GM04504 (cell line): ENCODE data around the gene TMEM86A.

ENCODE experiments used
- DNase-seq: peaks from one replicate; pipeline ENCODE4 v3.0.0-alpha.2; 2012; ENCODE audit warnings: low read depth

Gene TMEM86A

DNA sequence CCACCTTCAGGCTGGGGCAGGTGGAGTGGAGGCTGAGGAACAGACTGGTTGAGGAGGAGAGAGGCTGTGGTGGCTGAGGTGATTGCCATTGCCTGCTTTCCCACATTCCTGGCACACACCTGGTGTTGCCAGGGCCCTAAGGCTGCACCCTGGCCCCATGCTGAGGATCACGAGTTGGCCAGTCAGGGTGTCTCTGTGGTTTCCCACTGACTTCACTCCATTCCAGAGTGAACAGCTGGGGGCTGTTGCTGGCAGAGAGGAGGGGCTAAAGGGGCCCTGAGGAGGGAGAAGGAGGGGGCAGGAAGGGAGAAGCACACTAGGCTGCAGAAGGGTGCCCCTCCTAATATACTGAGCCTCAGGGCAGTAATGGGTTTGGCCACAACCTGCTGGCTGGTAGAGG is 1.8 kb downstream of the TMEM86A start:
- no peak for DNase-seq

DNA sequence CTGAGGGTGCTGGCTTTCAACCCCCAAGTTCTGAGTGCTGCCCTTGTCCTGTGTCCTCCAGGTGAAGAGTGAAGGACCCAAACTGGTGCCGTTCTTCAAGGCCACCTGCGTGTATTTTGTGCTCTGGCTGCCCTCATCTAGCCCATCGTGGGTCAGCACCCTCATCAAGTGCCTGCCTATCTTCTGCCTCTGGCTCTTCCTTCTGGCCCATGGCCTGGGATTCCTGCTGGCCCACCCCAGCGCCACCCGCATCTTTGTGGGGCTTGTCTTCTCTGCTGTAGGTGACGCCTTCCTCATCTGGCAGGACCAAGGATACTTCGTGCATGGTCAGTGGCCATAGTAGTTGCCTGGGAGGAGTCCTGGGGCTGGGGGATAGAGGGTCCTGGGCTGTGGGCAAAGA is 2.3 kb downstream of the TMEM86A start:
- DNase-seq: no peak

DNA sequence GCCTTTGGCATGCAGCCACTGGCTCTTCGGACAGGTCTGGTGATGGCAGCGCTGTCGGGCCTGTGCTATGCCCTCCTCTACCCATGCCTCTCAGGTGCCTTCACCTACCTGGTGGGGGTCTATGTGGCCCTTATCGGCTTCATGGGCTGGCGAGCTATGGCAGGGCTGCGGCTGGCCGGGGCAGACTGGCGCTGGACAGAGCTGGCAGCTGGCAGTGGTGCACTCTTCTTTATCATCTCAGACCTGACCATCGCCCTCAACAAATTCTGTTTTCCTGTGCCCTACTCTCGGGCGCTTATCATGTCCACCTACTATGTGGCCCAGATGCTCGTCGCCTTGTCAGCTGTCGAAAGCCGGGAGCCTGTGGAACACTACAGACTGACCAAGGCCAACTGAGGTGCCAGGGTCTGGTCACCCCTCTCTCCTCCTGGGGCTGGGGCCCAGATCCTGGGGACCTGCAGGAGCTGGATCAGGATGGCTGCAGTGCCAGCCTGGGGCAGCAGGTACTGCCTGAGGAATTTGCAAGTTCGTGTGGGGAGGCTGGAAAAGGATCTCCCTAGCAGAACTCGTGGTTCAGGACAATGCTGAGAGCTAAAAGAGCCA is 3.1 kb downstream of the TMEM86A start:
- DNase-seq: no peak

DNA sequence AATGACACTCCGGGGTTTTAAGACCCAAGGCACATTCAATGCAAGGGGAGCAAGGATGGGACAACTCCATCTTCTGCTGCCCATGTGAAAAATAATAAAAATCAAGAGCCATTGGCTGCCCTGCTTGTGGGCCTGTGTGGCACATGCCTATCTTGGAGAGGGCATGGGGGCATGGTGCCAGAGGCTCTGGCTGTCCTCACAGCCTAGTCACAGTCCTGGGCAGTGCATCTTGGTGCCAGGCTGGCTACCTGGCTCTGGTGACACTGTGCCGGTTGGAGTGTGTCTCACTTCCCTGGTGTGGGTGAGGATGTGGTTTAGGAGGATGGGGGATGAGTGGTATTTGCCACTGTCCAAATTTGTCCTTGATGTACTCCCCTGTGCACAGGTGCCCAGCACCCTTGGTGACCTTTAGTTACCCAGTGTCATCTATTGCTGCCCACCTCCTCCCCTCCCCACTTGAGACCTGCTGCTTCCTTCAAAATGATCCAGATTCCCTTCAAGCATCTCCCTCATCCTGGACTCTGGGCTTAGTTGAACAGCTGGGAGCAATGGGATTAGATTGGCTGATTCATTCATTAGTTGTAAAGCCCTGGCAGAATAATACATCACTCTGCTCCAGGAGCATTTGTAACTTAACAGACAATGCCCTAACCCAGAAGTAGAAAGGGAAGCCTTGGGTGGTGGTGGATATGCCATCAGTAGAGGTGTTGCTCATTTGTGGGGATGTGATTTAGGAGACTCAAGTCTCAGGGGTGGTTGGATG is 4.6 kb downstream of the TMEM86A start:
- DNase-seq: no peak

DNA sequence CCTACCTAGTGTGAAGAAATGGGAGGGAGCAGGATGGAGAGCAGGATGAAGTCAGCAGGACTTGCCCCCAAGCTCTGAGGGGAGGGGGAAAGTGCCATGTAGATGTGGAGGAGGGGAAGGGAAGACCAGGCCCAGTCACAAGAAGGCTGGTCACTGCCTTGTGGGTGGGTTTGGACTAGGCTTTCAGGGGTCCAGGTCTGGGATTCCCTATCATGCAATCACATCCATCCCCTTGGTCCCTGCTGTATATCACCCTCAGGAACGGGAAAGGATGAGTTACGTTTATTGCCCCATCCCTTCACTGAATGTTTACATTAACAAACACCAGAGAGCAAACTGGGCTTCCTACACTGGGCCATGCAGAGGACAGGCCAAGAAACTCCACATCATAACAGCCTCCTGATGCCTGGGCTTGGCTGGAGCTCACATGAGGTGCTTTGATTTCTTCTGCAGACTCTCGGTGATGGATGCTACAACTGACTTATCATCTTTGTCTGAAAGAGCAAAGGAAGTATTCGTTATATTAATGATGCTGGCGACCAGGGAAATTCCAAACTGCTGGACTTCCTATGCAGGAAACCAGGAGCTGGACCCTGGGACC is 5.6 kb downstream of the TMEM86A start:
- no peak for DNase-seq

DNA sequence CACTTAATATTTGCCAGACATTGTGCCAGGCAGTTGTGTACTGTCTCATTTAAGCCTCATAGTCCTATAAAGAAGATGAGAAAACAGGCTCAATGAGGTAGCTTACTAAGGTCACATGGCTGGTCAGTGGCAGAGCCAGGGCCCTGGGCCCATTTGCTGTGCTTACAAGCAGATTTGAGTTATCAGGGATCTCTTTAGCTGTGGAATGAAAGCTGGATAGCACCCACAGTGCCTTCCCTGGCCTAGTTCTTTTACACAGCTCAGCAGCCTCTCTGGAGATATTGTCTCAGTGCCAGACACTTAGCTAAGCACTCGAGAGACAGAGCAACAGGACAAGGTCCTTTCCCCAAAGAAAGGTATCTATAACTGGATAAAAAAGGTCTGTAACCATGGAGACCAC is 6.1 kb downstream of the TMEM86A start:
- no peak for DNase-seq

DNA sequence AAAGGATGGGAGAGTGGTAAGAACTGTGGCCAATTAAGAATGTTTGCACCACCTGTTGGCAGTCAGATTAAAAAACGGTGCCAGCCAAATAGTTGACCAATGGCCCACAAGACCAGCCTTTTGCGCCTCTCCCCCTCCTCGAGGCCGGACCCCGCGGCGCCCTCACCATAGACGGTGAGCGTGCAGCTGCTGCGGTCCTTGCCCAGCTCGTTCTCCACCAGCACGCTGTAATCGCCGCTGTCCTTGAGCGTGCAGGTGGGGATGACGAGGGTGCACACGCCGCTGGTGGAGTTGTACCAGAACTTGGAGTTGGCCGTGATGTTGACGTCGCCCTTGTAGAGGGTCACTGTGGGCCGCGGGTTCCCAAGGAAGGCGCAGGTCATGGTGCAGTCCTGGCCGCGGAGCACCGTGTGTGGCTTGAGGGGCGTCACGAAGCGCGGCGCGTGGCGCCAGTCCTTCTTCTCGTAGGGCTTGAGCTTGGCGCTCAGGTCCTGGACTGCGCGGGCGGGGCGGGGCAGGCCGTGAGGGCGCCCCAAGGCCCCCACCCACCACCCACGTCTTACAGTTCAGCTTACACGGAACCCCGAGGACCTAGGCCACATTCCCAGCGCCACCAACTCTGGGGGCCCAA is 7.2 kb downstream of the TMEM86A start:
- DNase-seq: no peak

DNA sequence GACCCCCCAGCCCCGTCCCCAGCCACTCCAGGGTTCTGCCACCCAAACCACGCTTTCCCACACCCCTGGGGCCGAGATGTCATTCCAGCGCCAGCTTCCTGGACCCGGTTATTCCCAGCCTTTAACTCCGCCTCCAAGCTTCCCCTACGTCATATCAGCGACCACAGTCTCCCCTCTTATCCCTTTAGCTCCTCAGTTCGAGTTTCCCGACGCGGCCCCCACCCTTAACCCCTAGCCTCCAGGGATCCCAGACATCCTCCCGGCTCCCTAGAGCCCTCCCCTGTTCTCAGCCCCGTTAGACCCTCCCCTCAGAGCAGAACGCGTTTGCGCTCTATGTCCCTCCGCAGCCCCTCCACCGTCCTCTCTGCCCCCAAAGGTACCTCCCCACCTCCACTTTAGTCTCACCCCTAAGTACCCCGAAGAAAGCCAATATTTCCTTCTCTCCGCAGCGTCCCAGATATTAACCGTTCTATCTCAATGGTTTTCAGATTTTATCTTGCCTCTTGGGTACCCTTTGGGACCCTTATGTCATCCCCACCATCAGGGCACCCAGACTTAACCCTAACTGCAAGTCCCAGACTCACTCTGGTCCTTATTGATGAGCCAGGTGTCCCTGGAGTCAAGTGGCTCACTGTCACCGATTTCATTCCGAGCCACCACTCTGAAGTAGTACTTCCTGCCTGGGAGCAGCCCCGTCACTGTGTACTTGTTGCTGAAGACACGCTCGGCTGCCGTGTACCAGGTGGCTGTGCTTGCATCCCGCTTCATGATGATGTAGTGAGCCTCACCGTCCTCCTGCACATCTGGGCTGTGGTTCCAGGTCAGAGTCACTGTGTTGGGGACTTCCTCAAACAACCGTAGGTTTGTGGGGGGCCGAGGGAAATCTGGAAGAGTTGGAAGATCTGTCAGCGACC is 8.0 kb downstream of the TMEM86A start:
- no peak for DNase-seq

DNA sequence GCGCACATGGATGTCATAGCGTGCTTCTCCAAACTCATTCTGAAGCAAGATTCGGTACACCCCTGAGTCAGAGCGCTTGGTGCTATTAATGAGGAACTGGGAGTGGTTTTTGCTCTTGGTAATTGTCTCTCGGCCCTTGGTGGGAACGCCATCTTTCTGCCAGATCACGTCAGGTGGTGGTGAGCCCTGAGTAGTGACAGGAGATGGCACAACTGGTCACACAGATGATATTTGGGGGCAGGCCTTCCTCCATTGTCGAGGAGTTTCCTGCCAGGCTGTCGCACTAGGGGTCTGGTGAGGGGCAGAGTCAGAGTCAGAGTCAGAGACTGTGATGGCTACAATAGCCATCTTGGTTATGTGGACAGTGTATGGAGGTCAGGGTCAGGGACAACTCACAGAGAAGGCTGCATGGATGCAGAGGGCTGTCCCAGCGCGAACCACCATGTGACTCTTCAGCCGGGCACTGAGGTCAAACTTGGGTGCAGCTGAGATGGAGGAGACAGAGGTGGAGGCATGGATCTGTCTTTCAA is 9.3 kb downstream of the TMEM86A start:
- DNase-seq: no peak

DNA sequence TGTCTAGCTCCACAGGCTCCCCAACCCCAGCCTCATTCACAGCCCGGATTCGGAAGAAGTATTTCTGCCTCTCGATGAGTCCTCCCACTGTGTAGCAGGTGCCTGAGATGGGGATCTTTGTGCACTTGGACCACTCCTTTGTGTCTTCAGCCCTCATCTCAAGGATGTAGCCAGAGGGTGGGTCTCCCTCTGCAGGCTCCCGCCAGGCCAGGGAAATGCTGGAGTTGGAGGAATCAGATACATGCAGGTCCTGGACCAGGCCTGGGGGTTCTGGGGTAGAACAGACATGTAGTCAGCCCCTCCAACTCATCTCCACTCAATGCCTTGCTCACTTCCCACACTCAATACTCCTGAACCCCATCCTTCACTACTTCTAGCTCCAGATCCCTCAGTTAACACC is 10.8 kb downstream of the TMEM86A start:
- DNase-seq: no peak

DNA sequence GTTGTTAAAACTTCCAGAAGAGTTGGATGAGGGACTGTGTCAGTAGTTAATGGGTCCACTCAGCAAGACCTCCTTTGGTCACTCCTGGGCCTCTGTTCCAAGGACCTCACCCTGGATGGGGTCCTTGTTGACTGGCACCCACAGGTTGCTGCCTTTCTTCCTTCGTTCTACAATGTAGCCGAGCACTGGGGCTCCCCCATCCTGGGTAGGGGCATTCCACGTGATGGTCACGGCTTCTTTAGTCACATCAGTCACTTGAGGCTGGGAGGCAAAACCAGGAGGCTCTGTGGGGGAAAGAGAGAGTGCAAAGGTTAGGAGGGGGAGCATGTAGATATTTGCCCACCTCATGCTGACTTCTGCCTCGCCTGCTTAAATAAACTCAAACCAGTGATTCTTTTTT is 12.0 kb downstream of the TMEM86A start:
- no peak for DNase-seq

DNA sequence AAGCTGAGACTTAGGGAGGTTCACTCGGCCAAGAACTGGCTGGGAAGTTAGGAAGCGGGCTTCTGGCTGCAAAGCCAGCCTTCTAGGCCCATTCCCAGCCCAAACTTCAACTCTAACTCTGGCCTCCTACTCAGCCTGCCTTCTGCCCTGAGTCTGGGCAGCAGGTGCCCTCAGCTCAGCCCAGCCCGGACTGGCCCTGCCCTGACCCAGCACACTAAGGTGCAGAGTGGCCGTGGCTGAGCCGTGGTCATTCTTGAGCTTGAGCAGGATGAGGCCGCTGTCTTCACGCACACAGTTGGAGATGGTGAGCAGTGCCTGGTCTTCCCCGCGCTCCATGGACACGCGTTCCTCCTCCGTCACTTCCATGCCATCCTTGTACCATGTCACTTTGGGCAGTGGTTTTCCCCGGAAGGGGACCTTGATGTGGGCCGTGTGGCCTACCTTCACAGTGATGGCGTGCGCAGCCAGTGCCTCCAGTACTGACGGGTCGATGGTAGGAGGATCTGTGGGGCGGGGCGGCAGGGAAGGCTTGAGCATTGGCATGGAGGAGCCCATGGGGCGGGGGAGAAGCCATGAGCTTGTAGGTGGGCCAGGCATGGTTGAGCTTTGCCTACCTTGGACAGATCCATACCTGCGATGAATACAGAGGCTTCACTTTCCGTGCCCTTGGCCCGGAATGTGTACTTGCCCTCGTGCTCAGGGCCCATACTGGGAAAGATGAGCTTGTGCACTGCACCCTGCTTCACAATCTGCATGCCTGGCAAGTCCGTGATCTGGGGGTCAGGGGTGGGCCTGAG is 15.3 kb downstream of the TMEM86A start:
- DNase-seq: no peak

DNA sequence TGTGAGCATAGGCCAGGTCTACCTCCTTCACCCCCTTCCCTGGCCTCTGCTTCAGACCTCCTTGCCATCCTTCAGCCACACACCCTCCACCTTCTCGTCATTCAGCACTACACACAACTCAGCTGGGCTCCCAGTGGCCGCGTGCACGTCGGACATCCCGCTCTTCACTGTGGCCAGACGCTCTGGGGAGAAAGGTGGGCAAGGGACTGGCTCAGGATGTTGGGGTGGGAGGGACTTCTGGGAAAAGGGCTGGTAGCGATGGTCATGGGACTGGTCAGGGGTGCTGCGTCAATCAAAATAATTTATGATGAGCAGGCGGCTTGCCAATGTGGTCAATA is 15.8 kb downstream of the TMEM86A start:
- no peak for DNase-seq

DNA sequence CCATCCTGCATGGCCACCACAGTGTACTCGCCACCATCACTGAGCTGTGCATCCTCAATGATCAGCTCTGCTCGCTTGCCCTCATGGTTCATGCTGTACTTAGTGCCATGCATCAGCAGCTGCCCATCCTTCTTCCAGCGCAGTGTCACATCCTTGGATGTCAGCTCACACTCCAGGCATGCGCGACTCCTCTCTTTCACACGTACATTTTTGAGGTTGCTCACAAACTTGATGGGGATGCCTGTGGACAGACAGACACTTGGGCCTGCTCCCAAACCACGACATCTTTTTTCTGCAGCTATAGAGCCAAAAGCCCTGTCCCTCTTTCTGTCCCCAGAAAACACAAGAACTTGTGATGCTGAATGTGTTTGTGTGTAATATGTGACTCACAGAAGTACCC is 16.9 kb downstream of the TMEM86A start:
- DNase-seq: no peak

DNA sequence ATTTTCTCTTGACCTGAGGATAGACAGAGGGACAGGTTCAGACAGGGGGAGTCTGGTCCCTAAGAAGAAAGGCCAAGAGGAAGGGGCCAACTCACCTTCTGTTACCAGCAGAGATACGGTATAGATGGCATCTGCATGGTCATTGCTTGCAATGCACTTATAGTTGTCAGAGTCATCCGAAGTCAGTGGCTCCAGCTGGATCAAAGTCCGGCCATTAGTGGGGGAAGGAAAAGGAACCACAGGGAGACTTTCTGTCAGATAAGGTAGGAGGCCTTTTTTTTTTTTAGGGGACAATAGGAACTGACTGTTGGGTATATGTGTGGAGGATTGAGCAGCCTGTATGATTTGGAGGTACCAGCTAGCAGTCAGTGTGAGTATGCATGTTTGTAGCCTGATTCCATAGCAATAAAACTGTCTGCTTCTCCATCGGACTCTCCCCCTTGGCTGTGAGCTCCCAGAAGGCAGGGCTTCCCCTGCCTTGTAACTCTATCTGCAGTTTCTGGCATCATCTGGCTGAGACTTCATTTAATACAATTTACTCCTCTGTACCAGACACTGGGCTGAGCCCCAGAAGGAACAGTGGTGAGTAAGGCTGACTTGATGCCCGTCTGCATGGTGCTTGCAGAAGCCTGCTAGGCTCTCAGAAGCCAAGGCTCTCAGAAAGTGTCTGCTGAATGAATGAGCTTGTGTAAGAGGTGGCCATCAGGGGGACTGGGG is 21.7 kb downstream of the TMEM86A start:
- DNase-seq: no peak

DNA sequence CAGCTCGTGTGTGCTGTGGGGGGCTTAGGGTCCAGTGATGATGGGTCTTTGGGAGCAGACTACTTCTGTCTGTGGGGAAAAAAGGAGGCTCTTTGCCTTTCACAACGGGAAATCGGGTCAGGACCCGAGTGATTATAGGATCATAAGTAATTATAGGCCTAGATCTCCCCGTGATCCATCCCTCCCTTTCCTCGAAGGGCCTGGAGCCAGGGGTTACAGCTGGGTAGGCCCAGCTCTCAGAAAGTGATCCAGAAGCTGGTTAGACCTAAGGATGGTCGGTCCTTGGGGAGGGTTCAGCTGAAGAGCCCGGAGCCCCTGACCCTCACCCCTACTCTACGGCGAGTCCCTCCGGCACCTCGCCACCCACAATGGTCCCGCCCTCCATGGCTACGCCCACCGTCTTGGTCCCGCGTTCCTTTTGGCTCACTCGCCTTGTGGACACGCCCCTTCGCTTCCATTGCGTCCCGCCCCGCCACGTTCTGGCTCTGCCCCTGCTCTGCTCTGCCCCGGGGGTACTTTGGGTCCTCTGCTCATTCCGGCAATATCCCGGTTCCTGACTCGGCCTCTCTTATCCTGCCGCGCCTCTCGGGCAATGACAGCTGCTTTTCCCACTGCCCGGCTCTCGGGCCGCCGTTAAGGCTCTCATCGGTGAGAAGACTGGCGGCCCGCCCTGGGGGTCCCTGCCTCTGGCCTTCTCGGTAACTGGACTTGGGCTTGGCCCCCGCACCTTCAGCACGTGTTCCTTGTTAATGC is 22.4 kb downstream of the TMEM86A start:
- no peak for DNase-seq

DNA sequence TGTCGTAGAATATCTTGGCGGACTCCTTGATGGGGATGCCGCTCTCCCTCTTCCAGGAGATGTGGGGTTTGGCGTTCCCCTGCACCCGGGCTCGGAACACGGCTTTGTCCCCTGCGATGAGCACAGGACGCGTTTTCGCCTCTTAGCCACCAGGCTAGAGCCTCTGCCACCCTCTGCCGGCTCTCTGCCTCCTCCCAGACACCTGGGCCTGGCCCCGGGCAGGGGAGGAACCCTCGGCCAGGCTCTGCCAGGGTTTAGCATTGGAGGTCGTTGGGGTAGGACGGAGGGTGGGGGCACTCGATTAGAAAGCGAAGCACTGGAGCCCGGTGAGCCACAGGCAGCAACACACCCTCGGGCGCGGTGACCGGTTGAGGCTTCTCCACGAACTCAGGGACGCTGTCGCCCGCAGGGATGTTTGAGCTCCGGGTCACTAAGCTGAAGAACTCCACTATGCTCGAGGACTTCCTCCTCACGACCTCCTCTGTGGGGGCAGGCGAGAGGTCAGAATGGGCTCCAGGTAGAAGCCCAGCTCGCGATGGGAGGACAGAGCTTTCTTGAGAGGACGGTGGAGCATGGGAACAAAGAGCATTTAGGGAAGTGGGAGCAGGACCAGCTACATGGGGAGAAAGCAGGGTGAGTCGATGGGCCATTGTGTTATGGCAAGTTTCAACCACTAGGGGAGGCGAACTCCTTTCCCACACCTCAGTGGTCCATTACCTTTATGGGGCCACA is 23.1 kb downstream of the TMEM86A start:
- DNase-seq: no peak

DNA sequence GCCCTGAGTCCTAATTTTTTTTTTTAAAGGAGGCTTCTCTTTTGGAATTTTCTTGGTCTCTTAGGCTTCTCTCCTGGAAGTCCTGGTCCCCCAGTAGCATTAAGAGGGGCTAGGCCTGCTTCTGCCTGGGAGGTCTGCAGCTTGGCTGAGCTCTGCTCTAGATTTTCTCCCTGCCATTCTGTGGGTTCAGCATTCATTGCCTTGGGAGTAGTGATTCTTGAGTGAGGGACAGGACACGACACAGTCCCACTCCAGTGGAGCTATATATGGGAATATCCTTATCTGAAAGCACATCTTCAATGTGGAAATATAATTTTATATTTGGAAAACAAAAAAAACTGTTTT is 23.7 kb downstream of the TMEM86A start:
- DNase-seq: no peak

DNA sequence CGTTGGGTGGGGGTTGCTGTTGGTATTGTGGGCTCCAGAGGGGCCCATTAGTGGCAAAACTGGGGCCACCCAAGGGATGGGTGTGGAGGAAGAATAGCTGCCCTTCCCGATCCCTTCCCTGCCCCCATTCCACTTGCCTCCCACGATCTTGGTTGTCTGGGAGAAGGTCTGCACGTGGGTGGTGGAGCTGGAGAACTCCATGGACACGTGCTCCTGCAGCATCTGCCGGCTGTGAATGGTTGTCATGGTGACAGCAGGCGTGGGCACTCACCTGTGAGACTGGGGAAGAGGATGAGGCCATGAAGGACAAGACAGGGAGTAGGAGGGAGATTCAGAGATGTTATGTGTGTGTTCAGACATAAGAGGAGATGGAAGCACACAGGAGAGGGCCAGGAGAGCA is 25.4 kb downstream of the TMEM86A start:
- no peak for DNase-seq
